IPS DF 4.7 (cell line): ENCODE results near the gene HSH2D.
"Not testable (repeated sequence)": the region's sequence is repeated elsewhere in the genome, so short reads cannot be mapped to it uniquely, and the experiment has no call there.

Experiments used
- DNase-seq: peaks from one replicate; pipeline ENCODE4 v3.0.0-alpha.2; 2013; ENCODE audit warnings: low spot score; ENCODE audit errors: extremely low read depth

The HSH2D gene

DNA sequence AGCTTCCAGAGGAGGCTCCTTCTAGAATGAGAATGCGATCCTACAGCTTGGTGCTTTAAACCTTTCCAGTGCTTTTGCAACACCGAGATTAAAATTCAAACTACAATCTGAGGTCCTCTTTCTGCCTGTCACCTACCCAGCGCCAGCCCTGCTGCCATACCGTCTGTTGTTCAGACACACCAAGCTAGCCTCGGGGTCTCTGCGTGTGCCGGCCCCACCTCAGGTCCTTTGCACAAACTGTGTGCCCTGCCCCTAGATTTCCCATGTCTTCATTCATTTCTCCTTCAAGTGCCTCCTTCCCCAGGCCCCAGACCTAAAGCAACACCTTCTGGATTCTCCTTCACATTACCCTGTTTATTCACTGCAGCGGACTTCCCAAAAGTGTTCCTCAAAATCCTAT lies 11.1 kb downstream of the HSH2D start:
- no peak for DNase-seq

DNA sequence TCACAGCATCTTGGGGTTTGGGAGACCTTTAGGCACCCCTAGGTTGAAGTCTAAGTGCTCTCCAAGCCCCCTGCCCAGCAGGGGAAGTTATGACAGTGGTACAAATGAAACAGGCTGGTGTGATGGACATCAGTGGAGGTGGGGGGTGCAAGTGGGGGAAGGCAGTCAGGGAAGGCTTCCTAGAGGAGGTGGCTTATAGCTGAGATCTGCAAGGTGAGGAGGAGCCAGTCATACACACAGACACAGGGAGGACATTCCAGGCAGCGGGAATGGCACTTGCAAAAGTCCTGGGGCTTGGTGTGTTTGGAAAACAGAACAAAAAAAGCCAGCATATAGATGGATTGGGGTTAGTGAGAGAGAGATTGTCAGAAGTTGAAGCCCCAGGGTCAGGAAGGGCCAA lies 11.6 kb downstream of the HSH2D start:
- no peak for DNase-seq

DNA sequence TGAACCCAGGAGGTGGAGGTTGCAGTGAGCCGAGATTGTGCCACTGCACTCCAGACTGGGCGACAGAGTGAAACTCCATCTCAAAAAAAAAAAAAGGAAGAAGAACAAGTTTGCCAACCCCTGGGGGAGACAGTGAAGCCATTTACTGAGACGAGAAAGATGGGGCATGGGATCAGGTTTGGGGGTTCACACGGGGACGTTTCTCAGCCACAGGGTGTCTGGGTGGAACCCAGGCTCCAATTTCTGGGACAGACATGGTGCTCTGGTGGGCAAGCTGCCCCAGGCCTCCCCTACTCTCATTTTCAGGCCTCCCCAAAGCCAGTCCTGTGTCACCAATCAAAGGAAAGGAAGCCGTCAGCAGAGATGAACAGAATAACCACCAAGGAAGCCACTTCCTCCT lies 13.4 kb downstream of the HSH2D start:
- no peak for DNase-seq

DNA sequence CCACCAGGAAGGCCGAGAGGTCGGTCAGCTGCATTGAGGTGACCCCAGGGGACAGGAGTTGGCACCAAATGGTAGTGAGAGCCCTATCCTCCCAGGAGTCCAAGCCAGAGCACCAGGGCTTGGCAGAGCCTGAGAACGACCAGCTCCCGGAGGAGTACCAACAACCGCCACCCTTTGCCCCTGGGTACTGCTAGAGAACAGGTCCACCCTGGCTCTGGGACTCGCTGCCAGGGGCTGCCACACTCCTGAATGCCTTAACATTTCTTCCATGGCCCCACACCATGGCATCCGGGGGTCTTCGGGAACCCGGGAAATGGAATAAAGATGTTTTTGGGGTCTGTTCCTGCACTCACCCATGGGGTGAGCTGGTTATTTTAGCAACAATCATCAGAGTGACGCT lies 14.1 kb downstream of the HSH2D start:
- DNase-seq, result no peak

DNA sequence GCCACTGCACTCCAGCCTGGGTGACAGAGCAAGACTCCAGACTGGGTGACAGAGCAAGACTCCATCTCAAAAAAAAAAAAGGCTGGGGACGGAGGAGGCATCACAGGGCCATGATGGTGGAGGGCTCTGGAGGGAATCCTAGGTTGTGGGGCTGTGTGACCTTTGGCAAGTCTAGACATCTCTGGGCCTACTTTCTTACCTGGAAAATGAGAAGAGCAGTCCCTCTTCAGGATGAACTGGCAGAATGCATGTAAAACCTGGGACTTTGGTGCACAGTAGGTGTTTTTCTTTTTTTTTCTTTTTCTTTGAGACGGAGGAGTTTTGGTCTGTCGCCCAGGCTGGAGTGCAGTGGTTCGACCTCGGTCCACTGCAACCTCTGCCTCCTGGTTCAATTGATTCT lies 16.2 kb downstream of the HSH2D start:
- no peak for DNase-seq

DNA sequence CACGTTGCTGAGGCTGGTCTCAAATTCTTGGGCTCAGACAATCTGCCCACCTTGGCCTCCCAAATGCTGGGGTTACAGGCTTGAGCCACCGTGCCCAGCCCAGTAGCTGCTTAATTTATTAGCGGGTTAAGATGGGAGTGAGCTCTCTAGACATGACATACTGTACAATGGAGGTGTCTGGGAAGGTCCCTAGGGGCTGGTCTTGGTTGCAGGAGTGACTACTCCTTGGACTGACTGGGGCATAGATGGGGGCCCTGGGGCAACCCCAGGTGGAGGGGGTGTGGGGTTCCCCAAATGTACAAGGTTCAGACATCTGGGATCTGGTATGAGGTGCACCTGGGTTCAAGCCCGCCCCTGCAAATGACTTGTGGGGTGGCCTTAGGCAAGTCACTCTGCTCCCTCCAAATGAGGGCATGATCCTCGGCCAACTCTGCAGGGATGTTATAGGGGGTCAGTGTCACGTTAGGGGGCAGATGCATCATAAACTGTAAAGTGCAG lies 17.0 kb downstream of the HSH2D start:
- no peak for DNase-seq

DNA sequence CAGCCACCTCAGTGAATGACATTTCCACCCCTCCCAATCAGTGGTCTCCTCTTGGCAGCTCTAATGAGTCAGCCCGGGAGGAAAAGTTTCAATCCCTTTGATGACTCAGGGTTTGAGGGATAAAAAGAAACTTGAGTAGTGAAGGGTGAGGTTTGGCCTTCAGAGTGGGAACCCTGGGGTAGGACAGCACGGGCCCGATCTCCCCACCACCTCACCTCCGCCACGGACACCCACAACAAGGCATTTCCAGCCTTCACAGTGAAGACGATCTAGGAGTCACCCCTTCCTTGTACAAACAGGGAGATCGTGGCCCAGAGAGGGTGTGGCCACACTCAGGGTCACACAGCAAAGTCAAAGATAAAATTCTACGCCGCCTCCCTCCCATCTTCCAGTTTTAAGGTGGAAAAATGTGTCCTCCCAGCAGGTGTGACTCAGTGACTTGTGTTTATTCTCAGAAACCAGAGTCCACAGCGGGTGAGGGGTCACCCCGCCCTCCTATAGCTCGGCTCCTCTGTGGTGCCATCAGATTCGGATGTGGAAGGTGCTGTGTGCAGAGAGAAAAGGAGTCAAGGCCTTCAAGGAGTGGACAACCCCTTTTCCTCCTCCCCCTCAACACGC lies 17.6 kb downstream of the HSH2D start:
- no peak for DNase-seq

DNA sequence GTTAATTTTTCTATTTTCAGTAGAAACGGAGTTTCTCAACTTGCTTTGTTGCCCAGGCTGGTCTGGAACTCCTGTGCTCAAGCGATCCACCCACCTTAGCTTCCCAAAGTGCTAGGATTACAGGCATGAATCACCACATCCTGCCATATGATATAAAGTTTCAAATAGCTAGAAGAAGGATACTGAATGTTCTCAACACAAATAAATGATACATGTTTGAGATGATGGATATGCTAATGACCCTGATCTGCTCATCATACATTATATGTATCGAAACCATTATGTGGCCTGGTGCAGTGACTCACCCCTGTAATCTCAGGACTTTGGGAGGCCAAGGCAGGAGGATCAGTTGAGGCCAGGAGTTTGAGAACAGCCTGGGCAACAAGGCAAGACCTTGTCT lies 18.4 kb downstream of the HSH2D start:
- DNase-seq, result no peak

DNA sequence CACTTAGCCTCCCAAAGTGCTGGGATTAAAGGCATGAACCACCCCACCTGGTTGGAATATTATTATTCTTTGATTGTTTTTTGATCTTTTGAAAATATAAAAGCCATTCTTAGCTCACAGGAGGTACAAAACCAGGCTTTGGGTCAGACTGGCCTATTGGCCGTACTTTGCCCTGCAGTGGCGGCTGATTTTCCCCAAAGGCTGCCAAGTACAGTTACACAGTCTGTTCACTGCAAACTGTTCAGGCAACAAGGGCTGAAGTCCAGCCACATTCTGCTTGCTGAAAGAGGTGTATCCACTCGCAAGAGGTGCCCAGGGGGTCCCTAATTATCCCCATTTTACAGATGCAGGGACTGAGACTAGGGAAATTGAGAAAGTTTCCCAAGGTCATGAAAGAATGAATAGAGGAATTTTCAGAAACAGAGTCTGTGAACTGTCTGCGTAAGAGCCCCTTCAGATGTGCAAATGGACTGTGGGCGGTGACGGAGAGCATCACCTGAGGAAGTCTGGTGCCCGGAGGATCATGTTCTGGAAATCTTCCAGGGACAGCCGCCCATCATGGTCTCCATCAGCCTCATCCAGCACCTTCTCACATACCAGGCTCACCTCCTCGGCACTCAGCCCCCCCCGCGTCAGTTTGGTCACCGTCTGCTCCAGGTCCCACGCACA lies 20.9 kb downstream of the HSH2D start:
- no peak for DNase-seq

DNA sequence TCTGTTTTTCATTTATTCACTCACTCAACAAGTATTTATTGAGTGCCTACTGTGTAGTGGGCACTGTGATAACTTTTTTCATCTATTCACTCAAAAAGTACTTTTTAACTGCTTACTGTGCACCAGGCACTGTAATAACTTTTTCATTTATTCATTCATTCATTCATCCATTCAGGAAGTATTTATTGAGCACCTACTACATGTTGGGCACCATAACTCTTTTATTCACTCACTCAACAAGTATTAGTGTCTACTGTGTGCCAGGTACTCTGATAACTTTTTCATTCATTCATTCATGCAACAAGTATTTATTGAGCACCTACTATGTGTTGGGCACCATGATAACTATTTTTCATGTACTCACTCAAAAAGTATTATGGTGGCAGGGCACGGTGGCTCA lies 22.9 kb downstream of the HSH2D start:
- DNase-seq, result no peak

DNA sequence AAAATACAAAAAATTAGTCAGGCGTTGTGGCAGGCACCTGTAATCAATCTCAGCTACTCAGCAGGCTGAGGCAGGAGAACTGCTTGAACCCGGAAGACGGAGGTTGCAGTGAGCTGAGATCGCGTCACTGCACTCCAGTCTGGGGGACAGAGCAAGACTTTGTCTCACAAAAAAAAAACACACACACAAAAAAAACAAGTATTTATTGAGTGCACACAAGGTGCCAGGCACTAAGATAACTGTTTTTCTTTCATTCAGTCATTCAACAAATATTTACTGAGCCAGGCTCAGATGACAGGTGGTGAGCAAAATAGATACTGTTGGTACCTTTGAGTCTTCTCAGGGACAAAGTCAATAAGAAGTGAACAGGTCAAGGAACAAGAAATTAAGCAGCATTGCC lies 23.6 kb downstream of the HSH2D start:
- DNase-seq, result no peak

DNA sequence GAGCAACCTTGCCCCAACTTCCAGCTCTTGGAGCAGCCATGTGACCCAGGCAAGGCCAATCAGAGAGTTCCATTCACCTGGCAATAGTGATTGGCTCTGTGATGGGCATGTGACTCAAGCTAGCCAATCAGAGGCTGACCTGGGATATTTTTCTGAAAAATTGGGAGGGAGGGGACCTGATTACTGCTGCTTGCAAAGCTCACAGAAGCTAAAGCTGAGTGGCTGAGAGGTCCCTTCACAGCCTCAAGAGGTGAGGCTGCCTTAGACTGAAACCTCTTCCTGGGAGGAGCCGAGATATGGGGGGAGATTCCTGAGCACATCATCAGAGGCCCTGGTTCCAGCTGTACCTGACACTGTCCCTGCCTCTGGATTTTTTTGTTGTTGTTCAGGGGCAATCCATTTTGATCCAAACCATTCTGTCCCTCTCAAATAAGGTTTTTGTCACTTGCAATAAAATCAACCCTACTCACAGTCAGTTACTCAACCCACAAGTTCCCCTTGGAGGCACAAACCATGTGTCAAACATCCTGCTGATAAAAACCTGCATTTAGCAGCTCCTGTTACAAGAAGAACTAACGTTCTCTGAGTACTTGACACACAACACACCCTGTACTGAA lies 25.1 kb downstream of the HSH2D start:
- DNase-seq, result no peak

DNA sequence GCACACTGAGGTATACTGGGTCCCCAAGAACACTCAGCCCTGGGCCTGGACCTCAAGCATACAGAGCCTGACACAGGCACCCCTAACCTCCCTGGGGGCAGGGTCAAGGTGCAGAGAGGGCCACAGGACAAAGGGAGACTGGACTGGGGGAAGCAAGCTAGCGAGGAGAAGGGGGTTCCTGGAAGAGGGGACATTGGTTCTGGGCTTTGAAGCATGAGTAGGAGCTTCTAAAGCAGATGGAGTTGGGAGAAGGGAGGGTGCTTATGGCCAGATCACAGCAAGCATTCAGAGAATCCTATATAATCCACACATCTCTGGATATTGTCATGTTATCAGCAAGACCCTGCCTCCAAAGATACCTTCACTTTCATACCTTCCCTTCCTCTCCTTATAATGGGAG lies 26.6 kb downstream of the HSH2D start:
- no peak for DNase-seq

DNA sequence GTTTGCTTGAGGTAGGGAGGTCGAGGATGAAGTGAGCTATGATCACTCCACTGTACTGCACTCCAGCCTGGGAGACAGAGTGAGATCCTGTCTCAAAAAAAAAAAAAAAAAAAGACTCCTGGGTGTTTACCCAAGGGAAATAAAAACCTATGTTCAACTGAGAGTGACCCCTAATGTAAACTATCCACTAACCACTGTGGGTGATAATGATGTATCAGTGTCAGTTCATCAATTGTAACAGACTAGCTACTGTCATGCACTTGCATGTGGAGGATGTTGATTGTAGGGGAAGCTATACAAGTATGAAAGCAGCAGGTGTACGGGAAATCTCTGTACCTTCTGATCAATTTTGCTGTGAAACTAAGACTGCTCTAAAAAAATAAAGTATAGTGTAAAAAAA lies 32.5 kb downstream of the HSH2D start:
- DNase-seq, result no peak

DNA sequence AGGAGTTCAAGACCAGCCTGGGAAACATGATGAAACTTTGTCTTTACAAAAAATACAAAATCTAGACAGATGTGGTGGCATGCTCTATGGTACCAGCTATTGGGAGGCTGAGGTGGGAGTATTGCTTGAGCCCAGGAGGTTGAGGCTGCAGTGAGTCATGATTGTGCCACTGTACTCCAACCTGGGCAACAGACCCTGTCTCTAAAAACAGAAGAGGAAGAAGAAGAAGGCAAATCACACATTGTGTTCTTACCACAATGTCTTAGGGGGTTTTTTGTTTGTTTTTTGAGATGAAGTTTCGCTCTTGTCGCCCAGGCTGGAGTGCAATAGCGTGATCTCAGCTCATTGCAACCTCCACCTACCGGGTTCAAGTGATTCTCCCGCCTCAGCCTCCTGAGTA lies 35.4 kb downstream of the HSH2D start:
- not testable (repeated sequence) for DNase-seq

DNA sequence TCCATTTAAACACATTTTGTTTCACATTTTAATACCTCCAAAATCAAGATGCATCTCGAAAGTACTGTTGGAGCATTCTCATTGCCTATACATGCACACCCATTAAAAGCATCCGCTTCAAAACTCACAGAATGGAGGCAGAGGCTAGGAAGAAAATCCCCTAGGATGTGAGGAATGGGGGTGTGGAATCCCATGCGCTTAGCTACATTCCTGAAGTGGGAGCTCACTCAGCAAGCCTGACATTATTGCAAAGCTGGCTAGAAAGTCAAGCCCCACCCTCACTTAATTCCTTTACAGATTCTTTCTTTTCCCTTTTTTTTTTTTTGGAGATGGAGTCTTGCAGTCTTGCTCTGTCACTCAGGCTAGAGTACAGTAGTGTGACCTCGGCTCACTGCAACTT lies 37.1 kb downstream of the HSH2D start:
- DNase-seq, result no peak

DNA sequence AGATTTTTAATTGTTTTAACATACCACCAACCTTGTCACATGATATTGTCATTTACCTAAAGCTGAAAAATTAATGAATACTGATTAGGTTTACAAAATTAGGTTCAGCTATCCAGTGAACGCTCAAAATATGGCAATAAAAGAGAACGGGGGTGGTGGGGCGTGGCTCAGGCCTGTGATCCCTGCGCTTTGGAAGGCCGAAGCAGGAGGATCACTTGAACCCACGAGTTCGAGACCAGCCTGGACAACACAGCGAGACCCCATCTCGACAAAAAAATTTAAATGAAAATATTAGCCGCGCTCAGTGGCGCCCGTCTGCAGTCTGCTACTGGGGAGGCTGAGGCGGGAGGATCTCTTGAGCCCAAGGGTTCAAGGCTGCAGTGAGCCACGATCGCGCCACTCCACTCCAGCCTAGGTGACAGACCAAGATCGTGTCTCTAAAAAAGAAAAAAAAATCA lies 41.2 kb downstream of the HSH2D start:
- no peak for DNase-seq

DNA sequence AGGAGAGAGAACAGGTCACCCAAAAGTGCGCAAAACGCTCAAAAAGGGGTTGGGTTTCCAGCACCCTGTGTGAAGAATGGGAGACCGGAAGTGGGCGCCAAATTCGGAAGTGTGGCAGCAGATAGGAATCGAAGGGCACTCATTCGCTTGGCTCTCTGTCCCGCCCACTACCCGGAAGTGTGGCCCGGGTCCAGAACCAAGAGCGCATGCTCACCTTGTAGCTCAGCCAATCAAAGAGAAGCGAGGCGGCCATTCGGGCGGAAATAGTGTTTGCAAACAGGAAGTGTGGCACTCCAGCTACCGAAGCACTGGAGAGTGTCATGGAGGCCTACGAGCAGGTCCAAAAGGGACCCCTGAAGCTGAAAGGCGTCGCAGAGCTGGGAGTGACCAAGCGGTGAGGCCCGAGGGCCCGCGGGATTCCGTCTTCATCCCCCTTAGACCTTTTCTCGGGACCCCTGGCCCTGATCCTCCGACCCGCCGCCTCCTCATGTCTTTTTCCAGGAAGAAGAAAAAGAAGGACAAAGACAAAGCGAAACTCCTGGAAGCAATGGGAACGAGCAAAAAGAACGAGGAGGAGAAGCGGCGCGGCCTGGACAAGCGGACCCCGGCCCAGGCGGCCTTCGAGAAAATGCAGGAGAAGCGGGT lies 41.8 kb downstream of the HSH2D start, which contains the start of gene FAM32A:
TSS of gene FAM32A (plus strand) at position 288 of the 645 bp plus-strand sequence. CDS start at position 321, 33 bp downstream.
- peak; percentile 93 for DNase-seq

DNA sequence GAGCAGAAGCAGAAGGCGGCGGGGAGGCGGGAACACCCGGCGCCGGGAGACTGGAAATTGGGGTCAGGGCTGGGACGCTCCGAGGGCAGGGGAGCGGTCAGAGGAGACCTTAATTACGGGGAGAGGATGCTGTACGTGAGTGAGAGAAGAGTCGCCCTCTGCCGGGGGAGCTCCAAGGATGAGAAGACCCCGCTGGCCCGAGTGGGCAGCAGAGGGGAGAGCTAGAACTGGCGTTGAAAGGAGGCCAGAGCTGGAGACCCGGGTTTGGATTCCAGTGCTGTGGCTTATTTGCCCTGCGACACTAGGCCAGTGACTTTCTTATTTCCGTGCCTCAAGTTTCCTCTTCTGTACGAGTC lies 42.3 kb downstream of the HSH2D start:
- no peak for DNase-seq

DNA sequence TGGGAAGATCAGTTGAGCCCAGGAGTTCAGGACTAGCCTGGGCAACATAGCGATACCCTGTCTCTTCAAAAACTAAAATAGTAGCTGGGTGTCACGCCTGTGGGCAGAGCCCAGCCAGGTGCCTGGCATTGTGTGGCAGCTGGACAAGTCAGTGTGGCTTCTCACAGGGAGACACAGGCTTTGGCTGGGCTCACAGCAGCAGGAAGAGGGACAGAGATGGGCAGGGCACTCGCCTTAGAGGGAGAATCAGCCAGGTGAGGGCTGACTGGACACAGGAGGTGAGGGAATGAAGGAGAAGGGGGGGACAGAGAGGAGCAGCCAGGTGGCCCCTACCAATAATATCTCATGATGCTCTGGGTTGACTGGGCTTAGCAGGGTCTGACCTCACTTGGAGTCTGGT lies 45.0 kb downstream of the HSH2D start:
- DNase-seq, result no peak

DNA sequence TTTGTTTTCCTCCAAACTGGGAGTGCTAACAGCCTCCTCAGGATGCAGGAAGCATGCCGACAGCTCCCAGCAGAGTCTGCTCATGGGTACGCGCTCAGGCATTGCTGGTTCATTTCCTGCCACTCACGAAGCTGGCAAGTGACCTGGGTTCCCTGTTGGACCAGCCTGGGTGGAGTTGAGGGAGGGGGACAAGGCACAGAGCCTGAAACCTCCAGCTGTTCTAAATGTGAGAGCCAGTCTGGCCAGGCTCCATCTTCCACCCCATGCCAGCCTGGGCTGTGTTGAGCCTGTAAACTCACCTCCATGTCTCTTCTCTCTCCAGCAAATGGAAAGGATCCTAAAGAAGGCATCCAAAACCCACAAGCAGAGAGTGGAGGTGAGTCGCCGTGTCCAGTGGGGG lies 46.7 kb downstream of the HSH2D start:
- no peak for DNase-seq

DNA sequence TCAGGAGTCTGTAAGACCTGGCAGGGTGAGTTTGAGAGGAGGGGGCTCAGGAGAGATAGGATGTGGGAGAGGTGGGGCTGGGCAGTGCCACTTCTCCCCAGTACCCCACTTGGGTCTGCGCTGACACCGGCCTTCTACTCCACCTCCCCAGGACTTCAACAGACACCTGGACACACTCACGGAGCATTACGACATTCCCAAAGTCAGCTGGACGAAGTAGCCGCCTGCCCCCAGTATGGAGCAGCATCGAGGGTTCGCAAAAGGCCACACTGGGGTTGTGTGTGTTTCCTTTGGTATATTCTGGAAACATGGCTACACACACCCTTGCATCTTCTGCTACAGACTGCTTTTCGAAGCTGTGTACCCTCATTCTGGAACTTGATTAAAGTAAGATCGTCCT lies 47.3 kb downstream of the HSH2D start:
- DNase-seq, result no peak
